NOMO-1 treated with dmso at 0.1 percent for 144 hours (cell line): ENCODE results near the gene RBM27.
"Not testable (repeated sequence)": the region's sequence is repeated elsewhere in the genome, so short reads cannot be mapped to it uniquely, and the experiment has no call there.

Source experiments
- DNase-seq: peaks from one replicate; lab custom pipeline; 2025; ENCODE audit not compliant: unreplicated experiment; lab: John Stamatoyannopoulos, UW

Gene RBM27

GRCh38 chr5:146206257-146206656 is 2.9 kb downstream of the RBM27 start:
- DNase-seq, result no peak

- DNase-seq, result no peak
Measured at GRCh38 chr5:146208916-146209522, 5.6 kb downstream of the RBM27 start.

GRCh38 chr5:146209714-146210113 is 6.3 kb downstream of the RBM27 start:
- no peak for DNase-seq

GRCh38 chr5:146210810-146211209 is 7.4 kb downstream of the RBM27 start:
- not testable (repeated sequence) for DNase-seq

GRCh38 chr5:146213210-146213826 is 9.9 kb downstream of the RBM27 start:
- DNase-seq, result no peak

- not testable (repeated sequence) for DNase-seq
Measured at GRCh38 chr5:146214881-146215280, 11.5 kb downstream of the RBM27 start.

- no peak for DNase-seq
Measured at GRCh38 chr5:146218168-146218567, 14.8 kb downstream of the RBM27 start.

- DNase-seq, result no peak
Measured at GRCh38 chr5:146219243-146219642, 15.8 kb downstream of the RBM27 start.

- no peak for DNase-seq
Measured at GRCh38 chr5:146221234-146221633, 17.8 kb downstream of the RBM27 start.

GRCh38 chr5:146222005-146222404 is 18.6 kb downstream of the RBM27 start:
- no peak for DNase-seq

- no peak for DNase-seq
Measured at GRCh38 chr5:146223179-146223578, 19.8 kb downstream of the RBM27 start.

- no peak for DNase-seq
Measured at GRCh38 chr5:146229222-146229621, 25.8 kb downstream of the RBM27 start.

- DNase-seq, result no peak
Measured at GRCh38 chr5:146232223-146232622, 28.8 kb downstream of the RBM27 start.

GRCh38 chr5:146233441-146233840 is 30.0 kb downstream of the RBM27 start:
- no peak for DNase-seq

- DNase-seq, result no peak
Measured at GRCh38 chr5:146238973-146239372, 35.6 kb downstream of the RBM27 start.

- no peak for DNase-seq
Measured at GRCh38 chr5:146240951-146241350, 37.5 kb downstream of the RBM27 start.

- DNase-seq, result no peak
Measured at GRCh38 chr5:146243247-146243646, 39.8 kb downstream of the RBM27 start.

- no peak for DNase-seq
Measured at GRCh38 chr5:146248561-146248960, 45.2 kb downstream of the RBM27 start.

GRCh38 chr5:146249801-146250200 is 46.4 kb downstream of the RBM27 start:
- no peak for DNase-seq
